ENCODE data around the gene SLC24A4. TPM values are rescaled to one million over a fixed set of nuclear protein-coding genes. Genes with fewer than 3 reads are reported as not detected.

Gene SLC24A4
- total RNA-seq, 1 donor, result not detected

DNA sequence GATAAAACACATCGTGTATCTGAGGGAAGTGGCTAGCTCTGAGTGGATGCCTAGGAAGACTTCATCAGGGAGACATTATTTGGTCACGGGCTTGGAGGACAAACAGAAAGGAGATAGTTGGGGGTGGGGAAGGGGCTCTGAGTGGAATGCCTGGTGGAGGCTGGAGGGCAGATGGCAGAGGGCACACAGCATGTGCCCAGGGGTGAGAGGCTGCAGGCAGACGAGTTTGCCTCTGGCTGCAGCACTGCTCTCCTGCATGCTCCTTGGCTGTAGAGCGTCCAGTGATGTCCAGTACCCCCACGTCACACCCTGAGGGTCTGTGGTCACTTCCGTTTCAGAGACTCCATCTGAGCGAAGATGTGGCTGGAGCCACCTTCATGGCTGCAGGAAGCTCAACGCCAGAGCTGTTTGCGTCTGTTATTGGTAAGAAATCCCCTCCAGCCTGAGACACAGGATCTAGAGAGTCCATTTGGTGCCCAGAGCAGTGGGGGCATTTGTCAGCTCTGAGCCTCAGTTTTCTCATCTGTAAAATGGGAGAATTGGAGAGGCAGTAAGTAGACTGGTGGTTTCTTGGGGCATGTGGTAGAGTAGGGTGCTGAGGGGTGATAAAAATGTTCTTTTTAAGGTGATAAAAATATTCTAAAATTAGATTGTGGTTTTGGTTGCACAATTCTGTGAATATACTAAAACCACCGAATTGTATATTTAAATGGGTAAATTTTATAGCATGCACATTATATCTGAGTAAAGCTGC, 119.0 kb downstream of the SLC24A4 start:
- no peak overlapping the region for H3K4me3 ChIP-seq (ENCODE audit: low read depth, low read length)
- TF ChIP-seq, protein P1, sequence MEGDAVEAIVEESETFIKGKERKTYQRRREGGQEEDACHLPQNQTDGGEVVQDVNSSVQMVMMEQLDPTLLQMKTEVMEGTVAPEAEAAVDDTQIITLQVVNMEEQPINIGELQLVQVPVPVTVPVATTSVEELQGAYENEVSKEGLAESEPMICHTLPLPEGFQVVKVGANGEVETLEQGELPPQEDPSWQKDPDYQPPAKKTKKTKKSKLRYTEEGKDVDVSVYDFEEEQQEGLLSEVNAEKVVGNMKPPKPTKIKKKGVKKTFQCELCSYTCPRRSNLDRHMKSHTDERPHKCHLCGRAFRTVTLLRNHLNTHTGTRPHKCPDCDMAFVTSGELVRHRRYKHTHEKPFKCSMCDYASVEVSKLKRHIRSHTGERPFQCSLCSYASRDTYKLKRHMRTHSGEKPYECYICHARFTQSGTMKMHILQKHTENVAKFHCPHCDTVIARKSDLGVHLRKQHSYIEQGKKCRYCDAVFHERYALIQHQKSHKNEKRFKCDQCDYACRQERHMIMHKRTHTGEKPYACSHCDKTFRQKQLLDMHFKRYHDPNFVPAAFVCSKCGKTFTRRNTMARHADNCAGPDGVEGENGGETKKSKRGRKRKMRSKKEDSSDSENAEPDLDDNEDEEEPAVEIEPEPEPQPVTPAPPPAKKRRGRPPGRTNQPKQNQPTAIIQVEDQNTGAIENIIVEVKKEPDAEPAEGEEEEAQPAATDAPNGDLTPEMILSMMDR (IDR thresholded peaks at IDR 0.05; ENCODE audit: insufficient read depth, low read length), result no peak
- no peak for DNase-seq (ENCODE audit: low read depth)

DNA sequence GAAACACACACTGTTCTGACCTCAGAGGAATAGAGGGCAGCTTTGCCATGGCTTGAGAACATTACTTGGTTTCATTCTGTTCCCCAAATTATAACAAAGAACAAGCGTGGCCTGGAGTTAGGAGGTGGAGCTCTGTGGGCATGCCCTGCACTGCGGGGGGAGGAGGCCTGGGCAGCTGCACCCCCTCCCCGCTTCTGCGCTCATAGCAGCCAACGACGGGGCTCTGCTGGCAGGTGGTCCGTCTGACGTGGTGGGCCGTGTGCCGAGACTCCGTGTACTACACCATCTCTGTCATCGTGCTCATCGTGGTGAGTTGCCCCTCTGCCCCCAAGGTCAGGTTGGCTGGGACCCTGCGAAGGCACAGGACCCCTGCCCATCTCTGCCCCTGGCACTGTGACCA, 120.2 kb downstream of the SLC24A4 start:
- H3K4me3 ChIP-seq (ENCODE audit: low read depth, low read length), result no peak overlapping the region
- no peak for DNase-seq (ENCODE audit: low read depth)
- TF ChIP-seq, protein P1 (IDR thresholded peaks at IDR 0.05; ENCODE audit: insufficient read depth, low read length), result no peak

DNA sequence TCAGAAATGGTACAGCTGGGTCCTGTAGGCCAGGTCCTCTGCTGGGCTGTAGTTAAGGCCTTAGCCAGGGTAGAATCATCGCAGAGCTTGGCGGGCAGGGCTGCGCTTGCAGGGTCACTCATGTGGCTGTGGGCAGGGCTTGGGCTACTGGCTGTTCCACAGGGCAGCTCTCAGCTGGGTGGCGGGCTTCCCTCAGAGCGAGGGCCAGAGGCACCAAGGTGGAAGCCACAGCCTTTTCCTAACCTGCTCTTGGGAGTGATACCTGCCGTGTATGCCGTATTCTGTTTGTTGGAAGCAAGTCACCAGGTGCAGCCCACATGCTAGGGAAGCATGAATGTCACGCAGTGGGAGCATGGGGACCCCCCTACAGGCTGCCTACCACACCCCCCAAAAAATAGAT, 120.8 kb downstream of the SLC24A4 start:
- TF ChIP-seq, protein P1 (IDR thresholded peaks at IDR 0.05; ENCODE audit: insufficient read depth, low read length), result no peak
- no peak for DNase-seq (ENCODE audit: low read depth)
- H3K4me3 ChIP-seq (ENCODE audit: low read depth, low read length), result no peak overlapping the region

DNA sequence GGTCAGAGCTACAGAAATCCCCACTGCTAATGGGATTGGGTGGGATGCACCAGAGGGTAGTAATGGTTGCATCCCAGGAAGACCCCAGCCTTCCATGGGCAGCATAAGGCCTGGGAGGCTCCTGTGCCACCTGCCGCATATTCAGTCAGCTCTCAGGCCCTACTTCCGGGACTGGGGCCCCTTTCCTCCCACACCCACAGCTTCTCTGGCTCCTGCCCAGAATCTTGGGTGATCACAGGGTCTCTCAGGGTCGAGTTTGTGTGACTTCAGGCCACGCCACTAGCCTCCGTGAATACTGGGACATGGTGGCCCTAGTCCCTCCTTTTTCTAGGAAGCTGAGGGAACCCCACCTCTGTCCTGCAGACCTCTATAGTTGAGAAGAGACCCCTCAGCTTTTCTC, 123.8 kb downstream of the SLC24A4 start:
- TF ChIP-seq, protein P1 (IDR thresholded peaks at IDR 0.05; ENCODE audit: insufficient read depth, low read length), result no peak
- no peak for DNase-seq (ENCODE audit: low read depth)
- no peak overlapping the region for H3K4me3 ChIP-seq (ENCODE audit: low read depth, low read length)

DNA sequence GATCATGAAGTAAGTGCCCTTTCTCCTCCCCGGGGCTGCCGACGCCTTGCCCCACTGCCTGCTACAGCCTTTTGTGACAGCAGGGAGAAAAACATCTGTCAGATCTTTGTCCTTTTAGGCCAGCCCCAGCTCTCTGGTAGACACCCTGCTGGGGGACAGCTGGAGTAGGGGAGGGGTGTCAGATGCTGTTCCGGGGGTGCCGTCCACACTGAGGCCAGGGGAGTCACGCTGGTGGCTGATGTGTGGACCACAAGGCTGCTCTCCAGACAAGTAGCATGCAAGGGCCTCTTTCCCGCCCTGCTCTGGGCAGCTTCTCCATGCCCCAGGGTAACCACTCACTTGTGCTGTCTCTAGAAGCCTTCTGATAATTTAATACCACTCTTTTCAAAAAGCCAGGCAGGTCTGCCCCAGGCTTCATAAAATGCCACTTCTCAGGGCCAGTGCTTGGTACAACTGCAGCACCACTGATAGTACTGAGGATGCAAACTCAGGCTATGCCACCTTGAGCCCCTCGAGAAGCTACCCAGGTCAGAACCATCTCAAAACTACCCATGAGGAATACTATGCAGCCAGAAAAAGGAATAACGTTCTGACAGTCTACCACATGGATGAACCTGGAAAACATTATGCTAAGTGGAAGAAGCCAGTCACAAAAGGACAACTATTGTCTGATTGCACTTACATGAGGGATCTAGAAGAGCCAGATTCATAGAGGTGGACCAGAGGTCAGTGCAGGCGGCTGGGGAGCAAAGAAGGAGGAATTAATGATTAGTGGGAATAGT, 124.6 kb downstream of the SLC24A4 start:
- TF ChIP-seq, protein P1 (IDR thresholded peaks at IDR 0.05; ENCODE audit: insufficient read depth, low read length), result no peak
- no peak for DNase-seq (ENCODE audit: low read depth)
- H3K4me3 ChIP-seq (ENCODE audit: low read depth, low read length), result no peak overlapping the region

DNA sequence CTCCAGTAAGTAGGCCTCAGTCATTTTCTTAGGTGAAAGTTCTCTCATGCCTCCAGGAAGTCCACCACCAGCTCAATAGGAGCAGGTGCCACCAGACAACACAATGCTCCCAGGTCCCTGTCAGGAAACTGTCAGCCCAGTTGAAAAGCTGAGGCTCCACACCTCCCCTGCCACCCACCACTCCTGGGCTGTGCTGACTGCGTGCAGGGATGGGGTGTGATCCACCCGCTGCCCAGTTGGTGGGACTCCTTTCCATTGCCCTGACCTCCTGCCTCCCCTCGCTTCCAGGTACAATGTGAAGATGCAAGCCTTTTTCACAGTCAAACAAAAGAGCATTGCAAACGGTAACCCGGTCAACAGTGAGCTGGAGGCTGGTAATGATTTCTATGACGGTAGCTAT, 125.8 kb downstream of the SLC24A4 start:
- H3K4me3 ChIP-seq (ENCODE audit: low read depth, low read length), result no peak overlapping the region
- TF ChIP-seq, protein P1 (IDR thresholded peaks at IDR 0.05; ENCODE audit: insufficient read depth, low read length), result no peak
- DNase-seq (ENCODE audit: low read depth), result no peak

Data from fibroblast of the aortic adventitia (primary cell).